Measurements from ENCODE around the gene LINGO1.

LINGO1 gene

DNA sequence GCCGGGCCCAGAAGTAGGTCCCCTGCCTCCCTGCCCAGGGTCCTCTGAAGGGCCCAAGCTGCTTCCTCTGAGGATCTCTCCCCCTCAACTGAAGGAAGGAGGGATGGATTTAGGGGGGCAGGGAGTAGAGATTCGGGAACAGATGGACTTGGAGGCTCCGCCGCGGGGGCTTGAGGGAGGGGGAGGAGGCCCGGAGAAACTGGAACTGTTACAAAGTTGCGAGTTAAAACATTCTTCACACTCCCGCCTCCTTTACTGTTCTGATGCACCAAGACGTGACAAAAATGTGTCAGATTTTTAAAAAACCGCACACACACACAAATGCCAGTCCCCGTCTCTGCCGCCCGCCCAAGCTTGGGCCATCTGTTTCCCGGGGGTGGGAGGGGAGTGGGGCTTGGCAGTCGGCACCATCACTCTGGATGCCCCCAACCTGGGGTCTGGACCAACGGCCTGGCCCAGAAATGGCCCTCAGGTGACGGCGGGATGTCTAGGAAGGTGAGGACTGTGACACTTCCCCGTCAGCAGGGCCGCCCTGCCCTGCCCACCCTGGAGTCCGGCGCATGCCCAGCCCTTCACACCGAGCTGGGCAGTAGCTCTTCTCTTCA is 25.0 kb upstream of the LINGO1 start:
- DNase-seq (ENCODE audit: low read depth): no peak

DNA sequence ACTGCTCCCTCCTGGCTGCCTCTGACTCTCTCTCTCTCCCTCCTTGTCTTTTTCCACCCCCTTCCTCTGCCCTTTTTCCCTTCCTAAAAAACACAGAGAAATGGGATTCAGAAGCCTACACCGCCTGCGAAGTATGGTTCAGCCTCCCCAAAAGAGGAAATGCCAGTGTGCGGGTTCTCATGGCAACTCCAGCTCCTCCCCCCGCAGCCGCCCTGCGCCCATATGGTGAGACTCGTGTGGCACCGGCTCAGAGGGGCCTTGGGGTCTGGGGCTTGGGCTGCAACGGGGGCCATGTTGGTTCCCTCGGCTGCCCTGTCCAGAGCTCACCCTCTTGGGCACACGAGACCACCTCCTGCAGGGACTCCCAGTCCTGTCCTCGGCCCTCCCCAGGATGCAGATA is 23.6 kb upstream of the LINGO1 start:
- DNase-seq (ENCODE audit: low read depth): no peak

DNA sequence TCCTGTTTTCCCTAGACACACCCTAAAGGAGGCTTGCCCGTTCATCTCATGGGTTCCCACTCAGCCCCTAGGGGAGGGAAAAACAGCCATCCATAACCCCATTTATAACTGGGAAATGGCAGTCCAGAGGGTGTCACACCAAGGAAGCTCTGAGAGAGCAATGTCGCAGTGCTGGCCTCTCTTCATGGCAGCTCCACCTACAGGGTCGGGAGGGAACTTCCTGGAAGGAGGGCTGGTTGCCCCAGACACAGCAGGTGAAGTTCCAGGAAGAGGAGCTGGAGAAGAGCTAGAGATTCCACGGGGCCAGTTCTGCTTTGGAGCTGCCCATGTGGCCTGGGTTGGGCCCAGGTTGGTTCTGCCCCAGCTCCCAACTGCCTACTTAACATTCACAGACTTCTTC is 22.3 kb upstream of the LINGO1 start:
- DNase-seq (ENCODE audit: low read depth): no peak

DNA sequence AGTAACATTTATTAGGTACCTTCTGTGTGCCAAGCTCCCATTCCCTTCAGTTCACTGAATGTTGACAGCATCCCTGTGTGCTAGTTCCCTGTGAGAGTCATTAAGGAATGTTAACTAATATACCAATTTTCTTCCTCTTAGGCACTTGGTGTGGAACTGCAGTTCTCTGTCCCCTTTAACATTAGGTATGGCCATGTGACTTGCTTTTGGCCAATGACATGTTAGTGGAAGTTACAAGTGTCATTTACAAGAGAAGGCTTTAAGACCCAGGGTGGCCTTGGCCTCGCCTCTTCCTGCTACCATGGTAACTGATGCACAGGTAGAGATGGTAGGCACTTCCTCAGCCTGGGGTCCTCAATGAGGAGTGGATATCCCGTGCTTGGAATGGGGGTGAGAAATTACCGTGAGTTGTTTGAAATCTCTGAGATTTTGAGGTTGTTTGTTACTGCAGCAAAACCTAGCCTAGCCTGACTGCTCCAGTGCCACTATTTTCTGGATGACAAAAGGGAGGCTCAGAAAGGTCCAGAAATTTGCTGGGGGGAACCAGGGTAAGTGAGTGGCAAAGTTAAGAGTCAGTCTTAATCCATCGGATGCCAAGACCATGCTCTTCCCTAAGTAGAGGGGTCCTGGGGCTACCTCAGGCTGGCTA is 21.2 kb upstream of the LINGO1 start:
- no peak for DNase-seq (ENCODE audit: low read depth)

DNA sequence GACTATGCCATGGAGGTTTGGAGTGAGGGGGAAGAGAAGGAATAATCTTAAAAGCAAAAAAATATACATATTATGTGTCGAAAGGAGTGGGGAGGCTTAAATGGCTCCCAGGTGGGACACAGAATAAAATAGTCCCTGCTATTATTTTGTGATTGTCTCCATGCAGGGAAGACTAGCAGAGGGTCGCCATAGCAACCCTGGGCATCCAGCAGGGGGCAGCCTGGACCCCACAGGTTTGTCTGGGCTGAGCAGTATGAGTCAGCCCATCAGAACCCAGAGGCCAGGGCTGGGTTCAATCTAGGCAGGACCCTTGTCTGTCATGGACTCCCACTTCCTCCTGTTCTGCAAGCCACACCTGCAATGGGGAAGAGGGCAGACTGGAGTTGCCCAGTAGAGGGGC is 17.6 kb upstream of the LINGO1 start:
- DNase-seq (ENCODE audit: low read depth): no peak

DNA sequence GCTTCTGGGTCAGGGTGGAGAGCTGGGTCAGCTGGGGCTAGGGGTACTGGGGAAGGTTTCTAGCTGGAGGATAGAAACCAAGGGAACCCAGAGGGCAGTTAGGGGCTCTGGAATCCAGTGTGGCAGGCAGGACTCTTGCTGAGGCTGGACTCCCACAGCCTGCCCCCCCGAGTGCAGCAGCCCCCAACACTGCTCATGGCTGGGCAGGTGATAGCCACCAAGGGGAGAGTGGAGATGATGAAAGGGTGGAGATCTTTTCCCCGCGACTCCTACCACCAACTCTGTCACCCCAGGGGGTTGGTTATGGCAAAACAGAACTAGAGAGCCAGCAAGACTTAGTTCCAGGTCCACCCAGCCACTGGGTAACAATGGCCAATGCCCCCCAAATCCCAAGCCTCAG is 16.9 kb upstream of the LINGO1 start:
- no peak for DNase-seq (ENCODE audit: low read depth)

DNA sequence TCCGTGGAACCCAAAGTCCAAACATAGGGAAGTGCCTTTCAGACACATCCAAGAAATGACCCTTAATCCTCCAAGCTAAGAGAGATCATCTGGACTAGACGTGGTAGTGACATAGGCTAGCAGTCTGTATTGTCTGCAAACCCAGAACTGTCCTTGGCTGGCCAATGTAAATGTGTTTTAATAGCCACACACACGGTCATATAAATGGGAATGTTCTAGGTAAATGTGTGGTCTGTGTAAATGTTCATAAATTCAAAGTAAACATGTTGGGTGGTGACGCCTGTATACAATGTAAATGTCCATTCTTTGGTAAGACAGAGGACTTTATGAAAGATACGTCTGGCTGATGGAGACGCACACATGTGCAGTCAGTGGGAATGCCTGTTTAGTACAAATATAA is 16.3 kb upstream of the LINGO1 start:
- no peak for DNase-seq (ENCODE audit: low read depth)

DNA sequence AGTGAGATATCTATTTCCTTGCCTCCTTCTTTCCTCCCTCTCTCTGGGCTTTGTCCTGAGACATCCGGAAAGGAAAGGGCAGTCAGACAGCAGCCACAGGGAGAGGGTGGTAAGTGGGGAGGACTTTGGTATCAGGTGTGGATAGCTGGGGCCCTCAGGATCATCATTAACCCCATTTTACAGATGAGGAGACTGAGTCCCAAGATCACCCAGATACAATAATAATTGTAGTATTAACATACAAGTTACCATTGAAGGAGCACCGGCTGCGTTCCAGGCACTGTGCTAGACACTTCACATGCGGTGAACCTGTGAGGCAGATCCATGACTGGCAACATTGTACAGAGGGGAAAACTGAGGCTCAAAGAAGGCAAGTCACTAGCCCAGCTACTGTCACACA is 15.2 kb upstream of the LINGO1 start:
- no peak for DNase-seq (ENCODE audit: low read depth)

DNA sequence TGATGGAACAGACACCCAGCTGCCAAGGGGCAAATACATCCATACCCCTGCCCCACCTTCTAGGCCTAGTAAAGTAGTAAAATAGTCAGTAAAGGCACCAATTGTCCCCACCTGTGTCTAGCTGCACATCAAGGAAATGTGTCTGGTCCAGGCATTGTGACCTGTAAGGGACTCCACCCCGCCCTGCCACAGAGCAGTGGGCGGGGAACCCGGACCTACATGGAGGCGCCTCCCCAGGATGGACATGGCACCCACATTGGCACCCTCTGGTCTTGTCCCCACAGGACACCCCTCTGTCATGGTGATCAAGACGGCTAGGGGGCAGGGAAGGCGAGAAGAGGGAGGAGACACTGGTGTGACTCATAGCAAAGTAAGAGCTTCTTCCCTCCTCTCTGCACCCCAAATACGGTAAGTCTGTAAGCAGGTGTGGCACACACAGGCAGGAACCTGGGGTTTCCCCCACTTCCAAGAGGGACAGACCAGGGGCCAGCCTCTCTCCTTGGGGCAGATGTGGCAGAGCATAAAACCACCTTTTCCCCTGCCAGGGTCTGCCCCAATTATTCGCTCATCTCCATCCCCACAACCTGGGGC is 13.5 kb upstream of the LINGO1 start:
- DNase-seq (ENCODE audit: low read depth): no peak

DNA sequence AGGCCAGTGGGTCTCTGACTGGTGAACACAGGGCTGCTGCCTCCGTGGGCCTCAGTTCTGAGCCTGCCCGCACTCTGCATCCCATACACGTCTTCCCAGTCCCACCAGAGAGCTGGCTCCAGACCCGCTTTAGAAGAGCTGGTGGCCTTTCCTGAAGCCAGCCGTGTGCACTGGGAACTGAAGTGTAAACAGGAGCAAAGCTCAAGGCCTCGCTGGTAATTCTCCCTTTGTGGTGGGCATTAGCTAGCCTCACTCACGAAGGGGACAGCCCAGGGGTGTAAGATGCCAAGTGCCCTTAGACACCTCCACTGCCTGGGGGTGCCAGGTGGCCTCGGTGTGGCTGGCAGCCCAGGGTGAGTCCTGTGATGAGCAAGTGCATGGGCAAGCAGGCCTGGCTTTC is 12.9 kb upstream of the LINGO1 start:
- DNase-seq (ENCODE audit: low read depth): no peak

DNA sequence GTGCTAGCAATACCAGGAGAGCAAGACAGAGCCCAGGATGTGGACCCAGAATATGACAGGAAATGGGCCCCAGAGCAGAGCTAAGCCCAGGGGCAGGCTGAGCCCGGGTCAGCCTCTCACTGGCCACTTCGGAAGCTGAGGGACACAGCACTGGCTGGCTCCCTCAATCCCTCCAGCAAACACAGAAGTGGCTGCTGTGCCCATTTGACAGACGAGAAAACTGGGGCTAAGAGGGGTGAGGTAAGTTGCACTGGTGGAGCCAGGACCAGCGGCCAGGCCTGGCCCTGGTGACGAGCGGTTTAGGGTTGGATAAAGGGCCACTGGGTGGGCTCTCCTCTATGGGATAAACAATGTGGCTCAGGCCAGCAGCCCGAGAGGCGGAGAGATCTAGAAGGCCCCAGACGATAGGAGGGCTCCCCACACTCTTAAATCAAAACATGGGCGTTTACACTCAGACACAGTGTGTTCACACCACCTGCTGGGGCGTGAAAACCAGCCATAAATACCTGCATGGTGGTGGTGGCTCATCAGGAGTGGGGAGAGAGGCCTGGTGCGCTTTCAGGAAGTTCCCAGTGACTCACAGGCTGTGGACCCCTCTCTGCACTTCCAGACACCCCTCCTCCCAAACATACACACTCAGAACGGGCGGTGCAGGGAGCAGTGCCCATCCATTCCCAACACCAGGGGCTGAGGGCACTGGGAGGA is 12.0 kb upstream of the LINGO1 start:
- no peak for DNase-seq (ENCODE audit: low read depth)

DNA sequence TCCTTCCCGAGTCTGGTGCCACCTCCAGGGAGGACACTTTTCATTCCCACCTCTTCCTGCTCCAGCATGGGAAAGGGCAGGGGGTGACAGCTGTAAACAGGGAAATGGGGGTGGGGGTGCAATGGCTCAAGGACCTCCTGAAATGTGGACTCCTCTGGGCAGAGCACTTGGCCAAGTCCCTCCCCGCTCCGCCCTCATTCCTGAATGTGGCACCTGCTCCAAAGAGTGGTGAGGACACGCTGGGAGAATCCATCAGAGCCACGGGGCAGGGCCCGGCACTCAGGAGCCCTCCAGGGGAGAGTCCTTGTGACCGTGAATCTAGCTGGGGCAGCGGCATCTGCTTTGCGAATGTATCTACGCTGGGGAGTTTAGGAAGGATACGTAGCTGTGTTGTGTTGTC is 11.1 kb upstream of the LINGO1 start:
- no peak for DNase-seq (ENCODE audit: low read depth)

DNA sequence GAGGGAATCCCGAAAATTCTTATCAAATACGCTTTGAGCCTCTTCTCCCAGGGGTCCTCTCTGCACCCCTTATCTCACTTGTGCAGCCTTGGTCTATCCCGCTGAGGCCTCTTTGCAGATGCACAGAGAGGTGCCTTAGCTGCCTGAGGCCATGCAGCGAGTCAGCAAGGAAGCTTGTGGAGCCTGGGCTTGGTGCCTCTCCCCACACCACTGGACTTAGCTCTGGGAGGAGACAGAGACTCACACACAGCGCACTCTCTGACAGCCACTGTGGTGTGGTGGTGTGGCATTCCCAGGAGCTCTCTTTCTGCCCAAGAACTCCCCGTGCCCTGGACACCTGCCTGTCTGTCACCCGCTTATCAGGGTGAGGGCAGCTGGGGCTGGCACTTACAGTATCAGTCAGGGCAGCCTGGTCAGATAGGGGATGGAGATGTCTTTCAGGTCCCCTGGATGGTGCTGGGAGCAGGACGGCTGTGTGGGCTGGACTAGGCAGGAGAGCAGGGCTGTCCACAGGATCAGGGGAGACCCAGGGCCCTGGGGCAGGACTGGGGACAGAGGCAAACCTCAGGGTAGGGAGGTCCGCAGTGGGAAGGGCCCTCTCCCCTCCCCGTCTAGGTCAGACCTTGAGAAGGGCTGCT is 10.2 kb upstream of the LINGO1 start:
- DNase-seq (ENCODE audit: low read depth): no peak

DNA sequence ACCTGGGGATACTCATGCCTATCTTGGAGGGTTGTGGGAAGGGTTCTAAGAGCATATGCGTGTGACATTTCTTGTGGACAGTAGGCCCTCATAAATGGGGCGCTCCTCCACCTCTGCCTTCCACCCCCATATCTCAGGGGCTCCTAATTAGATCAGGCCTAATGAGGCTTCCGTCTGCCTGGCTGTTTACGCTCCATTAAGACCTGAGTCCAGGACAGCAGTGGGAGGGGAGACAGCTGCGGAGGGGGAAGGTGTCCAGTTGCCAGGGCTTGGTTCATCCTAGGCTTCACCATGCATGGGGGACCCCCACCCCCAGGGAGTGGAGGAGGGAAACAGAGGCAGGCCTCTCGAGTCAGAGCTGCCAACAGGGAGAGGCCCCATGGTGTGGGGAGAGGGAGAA is 9.3 kb upstream of the LINGO1 start:
- no peak for DNase-seq (ENCODE audit: low read depth)

DNA sequence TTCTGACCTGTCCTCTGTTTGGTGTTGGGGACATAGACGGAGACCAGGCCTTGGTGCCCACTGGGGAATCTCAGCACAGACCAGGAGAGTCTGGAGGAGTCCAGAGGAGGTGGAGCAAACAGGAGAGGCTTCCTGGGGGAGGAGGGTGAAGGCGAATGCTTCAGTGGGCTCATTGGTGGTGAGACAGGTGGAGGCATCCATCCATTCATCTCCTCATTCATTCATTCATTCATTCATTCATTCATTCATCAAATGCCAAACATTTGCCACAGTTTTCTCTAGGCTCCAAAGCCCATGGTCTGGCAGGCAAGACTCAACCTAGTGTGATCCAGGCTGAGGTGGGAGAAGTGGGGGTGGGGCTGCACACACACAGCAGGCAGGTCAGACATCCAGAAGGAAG is 7.9 kb upstream of the LINGO1 start:
- no peak for DNase-seq (ENCODE audit: low read depth)

DNA sequence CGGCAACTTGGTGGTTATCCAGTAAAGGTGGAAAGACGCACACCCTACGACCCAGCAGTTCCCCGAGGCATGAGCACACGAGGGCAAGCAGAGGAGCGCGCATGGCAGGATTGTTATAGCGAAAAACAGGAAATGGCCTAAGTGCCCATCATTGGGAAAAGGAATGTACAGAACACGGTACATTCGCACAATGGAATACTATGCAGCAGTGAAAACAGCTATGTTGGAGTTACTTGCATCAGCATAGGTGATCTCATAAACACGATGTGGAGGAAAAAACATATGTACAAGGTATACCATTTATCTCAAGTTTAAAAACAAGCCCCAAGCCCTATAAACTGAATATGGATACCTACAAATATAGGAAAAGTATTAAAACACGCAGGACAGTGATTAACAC is 6.7 kb upstream of the LINGO1 start:
- no peak for DNase-seq (ENCODE audit: low read depth)

DNA sequence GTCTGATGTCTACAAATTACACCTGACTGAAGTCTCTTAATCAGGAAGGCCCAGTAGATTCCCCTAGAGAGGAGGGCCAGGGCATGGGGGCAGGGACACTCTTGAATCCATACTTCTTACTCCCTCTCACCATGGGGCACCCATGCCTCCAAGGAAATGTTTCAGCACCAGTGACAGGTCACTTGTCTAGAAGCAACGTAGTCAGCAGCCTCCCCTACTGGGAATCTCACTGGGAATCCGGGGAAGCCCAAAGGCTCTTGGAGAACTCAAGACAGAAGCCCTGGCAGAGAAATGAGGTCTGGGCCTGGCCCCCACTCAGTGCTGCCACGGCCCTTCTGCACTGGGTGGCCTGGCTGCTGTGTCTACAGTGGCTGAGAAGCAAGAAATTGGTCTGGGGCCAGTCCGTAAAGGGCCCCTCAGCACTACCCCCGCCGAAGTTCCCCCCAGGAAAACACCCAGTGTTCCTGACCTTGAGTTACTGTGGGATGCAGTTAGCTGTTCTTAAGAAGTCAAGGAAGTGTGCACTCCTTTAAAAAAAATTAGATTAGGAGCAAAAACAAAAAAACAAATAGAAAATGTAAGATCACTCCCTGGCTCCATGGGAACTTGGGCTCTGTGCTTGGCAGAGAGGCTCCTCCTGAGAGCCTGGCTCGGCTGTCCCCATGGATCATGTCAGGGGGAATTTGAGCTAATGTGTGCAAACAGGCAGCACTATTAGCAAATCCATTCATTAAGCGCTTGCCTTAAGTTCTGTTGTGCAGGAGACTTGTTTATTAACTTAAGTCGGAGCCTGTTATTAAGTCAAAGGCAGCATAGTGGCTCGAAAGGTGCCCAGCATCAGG is 5.4 kb upstream of the LINGO1 start:
- DNase-seq (ENCODE audit: low read depth): no peak

DNA sequence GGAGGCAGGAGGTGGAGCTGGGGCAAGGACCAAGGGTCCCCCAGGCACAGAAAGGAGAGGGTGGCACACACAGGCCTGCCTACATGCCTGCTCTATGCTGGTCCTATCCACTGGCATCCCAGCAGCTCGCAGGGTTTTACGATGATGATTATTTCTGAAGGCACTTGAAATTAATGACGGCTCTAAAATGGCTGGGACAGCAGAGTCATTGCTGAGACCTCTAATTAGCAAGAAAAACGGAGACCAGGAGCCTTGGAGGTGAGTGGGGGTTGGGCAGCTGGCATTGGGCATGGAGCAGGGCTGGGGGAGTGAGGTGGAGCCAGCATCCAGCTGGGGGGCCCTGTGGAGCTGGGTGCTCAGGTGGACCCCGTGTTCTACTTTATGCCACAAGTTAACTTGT is 3.5 kb upstream of the LINGO1 start:
- no peak for DNase-seq (ENCODE audit: low read depth)

DNA sequence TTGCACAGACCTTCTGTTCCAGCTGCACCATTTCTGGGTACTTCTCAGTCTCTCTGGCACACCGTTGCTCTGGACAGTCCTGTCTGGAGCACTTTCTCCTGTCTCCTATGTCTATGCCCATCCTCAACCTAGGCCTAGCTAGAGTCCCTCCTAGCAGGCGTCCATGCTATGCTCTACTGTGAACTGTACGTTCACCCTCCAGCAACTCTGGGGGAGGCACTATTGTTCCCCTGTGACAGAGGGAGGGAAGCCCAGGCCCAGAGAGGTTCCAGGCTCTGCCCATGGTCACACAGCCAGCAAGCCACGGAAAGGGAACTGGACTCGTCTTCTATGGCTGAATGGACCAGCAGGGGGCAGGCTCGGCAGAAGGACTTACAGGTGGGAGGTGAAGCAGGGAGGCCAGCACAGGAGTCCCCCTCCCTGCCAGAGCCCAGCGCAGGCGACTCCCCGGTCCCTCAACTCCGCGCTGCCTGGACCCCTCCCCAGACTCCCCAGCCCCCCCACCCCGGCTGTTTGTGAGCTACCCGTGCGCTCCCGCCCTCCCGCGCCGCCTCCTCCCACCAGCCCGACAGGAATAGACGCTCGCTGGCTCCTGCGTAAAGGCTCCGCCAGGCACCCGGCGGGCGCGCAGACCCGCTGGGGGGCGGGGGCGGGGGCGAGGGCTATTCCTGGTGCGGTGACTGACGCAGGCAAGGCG is 1.7 kb upstream of the LINGO1 start:
- DNase-seq (ENCODE audit: low read depth): peak; percentile 31

DNA sequence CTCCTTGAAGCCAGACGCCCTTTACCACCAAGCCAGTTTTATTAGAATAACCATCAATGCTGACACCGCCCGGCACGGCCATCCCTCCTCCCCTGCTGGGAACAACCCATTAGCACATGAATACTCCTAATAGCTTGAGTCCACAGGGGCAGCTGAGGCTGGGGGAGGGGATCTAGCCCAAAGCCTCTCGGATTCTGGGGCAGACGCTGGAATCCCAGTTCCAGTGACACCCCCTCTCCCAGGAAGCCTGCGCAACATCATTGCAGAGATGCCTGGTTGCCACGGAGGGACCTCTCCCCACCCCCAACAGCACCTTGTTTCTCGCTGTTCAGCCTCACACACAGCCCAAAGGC is 1.2 kb upstream of the LINGO1 start:
- no peak for DNase-seq (ENCODE audit: low read depth)

DNA sequence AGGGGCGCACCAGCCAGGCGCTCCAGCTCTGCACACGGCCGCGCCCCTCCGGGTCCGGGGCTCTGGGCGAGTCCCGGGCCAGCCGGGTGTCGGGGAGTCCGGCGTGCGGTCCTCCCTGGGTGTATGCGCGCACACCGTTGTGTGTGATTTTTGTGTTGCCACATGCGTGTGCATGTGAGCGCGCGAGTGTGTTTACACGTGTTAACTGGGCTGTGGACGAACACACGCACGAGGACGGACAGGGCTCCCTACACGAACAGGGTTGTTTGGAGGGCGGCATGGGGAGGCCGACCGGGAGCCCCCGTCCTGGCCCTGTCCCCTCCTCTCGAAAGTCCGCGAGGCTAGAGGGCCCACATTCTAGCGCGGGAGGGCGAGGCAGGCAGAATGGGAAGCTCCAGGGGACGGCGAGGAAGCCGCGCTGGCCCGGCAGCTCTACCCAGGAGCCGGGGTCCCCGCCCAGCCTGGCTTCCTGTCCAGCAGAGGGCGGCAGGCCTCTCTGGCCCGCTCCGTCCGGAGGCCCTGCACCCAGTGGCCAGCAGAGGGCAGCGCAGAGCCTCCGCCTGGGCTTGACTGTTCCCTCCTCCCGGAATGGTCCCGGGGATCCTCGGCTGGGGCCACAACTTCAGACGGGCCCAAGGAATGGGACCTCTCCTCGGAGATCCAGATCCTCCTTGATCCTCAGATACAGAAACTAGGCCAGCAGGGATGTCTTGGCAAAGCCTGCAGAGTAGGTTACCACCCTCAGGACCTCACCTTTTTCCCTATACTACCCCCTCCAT is 611 bp upstream of the LINGO1 start:
- peak; percentile 12 for DNase-seq (ENCODE audit: low read depth)
